ENCODE measurements around the gene ALMS1. TPM values are rescaled to one million over a fixed set of nuclear protein-coding genes. Genes with fewer than 3 reads are reported as not detected.

Gene ALMS1
- total and polyA plus RNA-seq, 2 donors (not counting 3 experiments of a cell fraction or from before 2014, with no cell fraction given): 5.7 to 15.4 TPM

- BruUV-seq (replicated peaks): no TSS peak
- Histone ChIP-seq H3K27ac (ENCODE audit: insufficient read depth, low read depth, low read length) (peak overlapping the region; percentile 26), H4K20me1 (replicated peaks; ENCODE audit: control insufficient read depth, extremely low read depth, insufficient read depth, low read length) (no peaks in the 10 kb centered on the region), H3K9ac (replicated peaks; ENCODE audit: extremely low read depth, insufficient read depth, low read length) (peak overlapping the region; percentile 50), H3K4me2 (ENCODE audit: insufficient read depth, low read length) (peak overlapping the region; percentile 84), H3K4me1 (ENCODE audit: control insufficient read depth, extremely low read depth, insufficient read depth, low read length) (peaks cover 6% of the 10 kb centered on the region), H3K79me2 (ENCODE audit: control insufficient read depth, insufficient read depth, low read length) (peaks cover 7% of the 10 kb centered on the region), H3K27me3 (ENCODE audit: control insufficient read depth in 2 of 2, insufficient read depth in 2 of 2, low read length in 2 of 2) (peaks cover 11 to 17% of the 10 kb centered on the region in 2 experiments), H2AFZ (ENCODE audit: low read depth, low read length) (peak overlapping the region; percentile 73), H3K36me3 (ENCODE audit: control insufficient read depth in 2 of 2, extremely low read depth in 1 of 2, insufficient read depth in 2 of 2, low read length in 2 of 2) (no peaks in the 10 kb centered on the region), H3K4me3 (replicated peaks in 1 of 3; ENCODE audit: insufficient read depth in 1 of 3, low read depth in 1 of 3, low read length in 3 of 3) (peak overlapping the region; percentile 44 to 86 (median 69)), H3K9me3 (replicated peaks; ENCODE audit: control insufficient read depth, insufficient read depth, low read length) (no peaks in the 10 kb centered on the region), H3K9me1 (replicated peaks; ENCODE audit: control insufficient read depth, extremely low read depth, insufficient read depth, low read length) (no peaks in the 10 kb centered on the region)
- intact Hi-C loops (cut with micrococcal nuclease): no loop called here
- dilution Hi-C loops (cut with MboI; ENCODE audit: extremely low pct_ligation_motif_present, low sequenced_read_pairs): no loop called here
- FAIRE-seq (no peak), DNase-seq (ENCODE audit: low read depth, low spot score) (no peak)
- POLR2A ChIA-PET: no interaction called here
- TF ChIP-seq GATA2 (IDR thresholded peaks at IDR 0.05; ENCODE audit: insufficient read depth, insufficient read length, low read depth, low read length) (no peak), POLR2A (IDR thresholded peaks at IDR 0.05; ENCODE audit: low read depth, low read length) (peak; percentile 72), POLR2AphosphoS5 (IDR thresholded peaks at IDR 0.05; ENCODE audit: insufficient read depth, low read depth, low read length) (no peak), FOS (IDR thresholded peaks at IDR 0.05; ENCODE audit: borderline replicate concordance, insufficient read depth, low read length) (no peak), CTCF (IDR thresholded peaks at IDR 0.05; ENCODE audit: extremely low read depth in 1 of 2, insufficient read depth in 1 of 2, low read depth in 1 of 2, low read length in 2 of 2) (no peak), JUN (IDR thresholded peaks at IDR 0.05; ENCODE audit: borderline replicate concordance, insufficient read depth, insufficient read length, low read depth) (no peak), EZH2 (IDR thresholded peaks at IDR 0.05; ENCODE audit: borderline replicate concordance, low read depth, low read length, severe bottlenecking) (no peak)
- CTCF ChIA-PET: interaction anchor here (1.1 to 2.8 kb wide), 3 partner anchors 9 to 26 kb away, joined by 3 to 13 read pairs (median 5); no protein-coding TSS in a partner anchor
These were observed 769 bp downstream of the ALMS1 start for GRCh38 chr2:73386342-73386868.
